MM.1S (cell line): Measurements from ENCODE around the gene NFATC3.

Experiments used
- DNase-seq: peaks from one replicate; pipeline ENCODE4 v3.0.0-alpha.2; 2015
- H2AFZ ChIP-seq: fragments of 300-600 bp; sonication (generic); 2 replicates; pipeline ENCODE4 v1.6.0; 2016; ENCODE audit warnings: antibody characterized with exemption, low read length
- H3F3A ChIP-seq: fragments of 300-600 bp; sonication (generic); 2 replicates; pipeline ENCODE4 v1.6.1; 2016; ENCODE audit warnings: mild to moderate bottlenecking, antibody characterized with exemption, low read length, moderate library complexity, mixed read lengths; ENCODE audit not compliant: insufficient read depth
- H3K27ac ChIP-seq: fragments of 300-600 bp; sonication (generic); 2 replicates; pipeline ENCODE4 v1.5.1; 2016; ENCODE audit warnings: mild to moderate bottlenecking, low read length
- H3K27me3 ChIP-seq: fragments of 300-600 bp; sonication (generic); replicated peaks from 2 replicates; pipeline ENCODE4 v1.6.0; 2016; ENCODE audit warnings: low read length; ENCODE audit not compliant: insufficient read depth
- H3K36me3 ChIP-seq: fragments of 300-600 bp; sonication (generic); replicated peaks from 2 replicates; pipeline ENCODE4 v1.6.1; 2016; ENCODE audit warnings: mild to moderate bottlenecking, low read length, mixed read lengths; ENCODE audit not compliant: insufficient read depth
- H3K4me1 ChIP-seq: fragments of 300-600 bp; sonication (generic); 2 replicates; pipeline ENCODE4 v1.6.1; 2016; ENCODE audit warnings: low read length, mixed read lengths
- H3K4me2 ChIP-seq: fragments of 300-600 bp; sonication (generic); 2 replicates; pipeline ENCODE4 v1.6.0; 2016; ENCODE audit warnings: low read depth, low read length
- H3K4me3 ChIP-seq: fragments of 300-600 bp; sonication (generic); 2 replicates; pipeline ENCODE4 v1.5.1; 2016; ENCODE audit warnings: low read length, mixed read lengths
- H3K79me2 ChIP-seq: fragments of 300-600 bp; sonication (generic); 2 replicates; pipeline ENCODE4 v1.6.1; 2016; ENCODE audit warnings: mixed run types, low read length, mixed read lengths
- H3K9ac ChIP-seq: fragments of 300-600 bp; sonication (generic); 2 replicates; pipeline ENCODE4 v1.6.1; 2016; ENCODE audit warnings: low read length, mixed read lengths
- H3K9me2 ChIP-seq: fragments of 300-600 bp; sonication (generic); replicated peaks from 2 replicates; pipeline ENCODE4 v1.6.1; 2016; ENCODE audit warnings: mild to moderate bottlenecking, low read length, mixed read lengths; ENCODE audit not compliant: insufficient read depth
- H3K9me3 ChIP-seq: fragments of 300-600 bp; sonication (generic); replicated peaks from 2 replicates; pipeline ENCODE4 v1.6.1; 2016; ENCODE audit warnings: mild to moderate bottlenecking, low read length, mixed read lengths; ENCODE audit not compliant: insufficient read depth
- H4K20me1 ChIP-seq: fragments of 300-600 bp; sonication (generic); 2 replicates; pipeline ENCODE4 v1.6.1; 2016; ENCODE audit warnings: mild to moderate bottlenecking, low read length, moderate library complexity, mixed read lengths; ENCODE audit not compliant: insufficient read depth
- EZH2 ChIP-seq: fragments of 300-600 bp; sonication (generic); optimal IDR thresholded peaks from 2 replicates; pipeline ENCODE3; 2017; ENCODE audit warnings: low read depth, mild to moderate bottlenecking, antibody characterized with exemption, low read length, mixed read lengths
- EZH2phosphoT487 ChIP-seq: fragments of 300-600 bp; sonication (generic); IDR thresholded peaks from 2 replicates; pipeline ENCODE4 v1.6.1; 2018; ENCODE audit warnings: antibody characterized with exemption, low read length
- TF ChIP-seq, protein P1 (sequence below): fragments of 300-600 bp; sonication (generic); IDR thresholded peaks from 2 replicates; pipeline ENCODE4 v1.5.1; 2016; ENCODE audit warnings: antibody characterized with exemption, low read length, mixed read lengths

The NFATC3 gene

DNA sequence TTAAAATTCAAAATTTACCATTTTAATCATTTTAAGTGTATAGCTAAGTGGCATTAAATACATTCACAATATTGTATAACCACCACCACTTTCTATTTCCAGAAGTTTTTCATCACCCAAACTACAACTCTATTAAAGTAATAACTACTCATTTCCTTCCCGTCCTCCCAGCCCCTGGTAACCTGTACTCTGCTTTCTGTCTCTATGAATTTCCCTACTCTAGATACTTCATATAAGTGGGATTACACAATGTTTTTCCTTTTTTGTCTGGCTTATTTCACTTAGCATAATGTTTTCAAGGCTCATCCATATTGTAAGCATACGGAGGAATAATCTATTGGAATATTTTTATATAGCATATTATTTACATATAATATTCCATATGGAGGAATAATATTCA, 121.1 kb downstream of the NFATC3 start:
- no peaks in the 10 kb centered on the region for H3K36me3 ChIP-seq
- H3K4me2 ChIP-seq: no peak overlapping the region
- H3F3A ChIP-seq: no peaks in the 10 kb centered on the region
- no peak overlapping the region for H2AFZ ChIP-seq
- no peak for DNase-seq
- H3K4me1 ChIP-seq: no peaks in the 10 kb centered on the region
- H3K4me3 ChIP-seq: no peak overlapping the region
- H3K27ac ChIP-seq: no peak overlapping the region
- no peaks in the 10 kb centered on the region for H3K27me3 ChIP-seq
- TF ChIP-seq EZH2phosphoT487 (no peak), EZH2 (no peak)
- TF ChIP-seq, protein P1, sequence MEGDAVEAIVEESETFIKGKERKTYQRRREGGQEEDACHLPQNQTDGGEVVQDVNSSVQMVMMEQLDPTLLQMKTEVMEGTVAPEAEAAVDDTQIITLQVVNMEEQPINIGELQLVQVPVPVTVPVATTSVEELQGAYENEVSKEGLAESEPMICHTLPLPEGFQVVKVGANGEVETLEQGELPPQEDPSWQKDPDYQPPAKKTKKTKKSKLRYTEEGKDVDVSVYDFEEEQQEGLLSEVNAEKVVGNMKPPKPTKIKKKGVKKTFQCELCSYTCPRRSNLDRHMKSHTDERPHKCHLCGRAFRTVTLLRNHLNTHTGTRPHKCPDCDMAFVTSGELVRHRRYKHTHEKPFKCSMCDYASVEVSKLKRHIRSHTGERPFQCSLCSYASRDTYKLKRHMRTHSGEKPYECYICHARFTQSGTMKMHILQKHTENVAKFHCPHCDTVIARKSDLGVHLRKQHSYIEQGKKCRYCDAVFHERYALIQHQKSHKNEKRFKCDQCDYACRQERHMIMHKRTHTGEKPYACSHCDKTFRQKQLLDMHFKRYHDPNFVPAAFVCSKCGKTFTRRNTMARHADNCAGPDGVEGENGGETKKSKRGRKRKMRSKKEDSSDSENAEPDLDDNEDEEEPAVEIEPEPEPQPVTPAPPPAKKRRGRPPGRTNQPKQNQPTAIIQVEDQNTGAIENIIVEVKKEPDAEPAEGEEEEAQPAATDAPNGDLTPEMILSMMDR: no peak
- no peaks in the 10 kb centered on the region for H3K9me2 ChIP-seq
- H4K20me1 ChIP-seq: no peaks in the 10 kb centered on the region
- no peak overlapping the region for H3K9ac ChIP-seq
- no peaks in the 10 kb centered on the region for H3K9me3 ChIP-seq
- H3K79me2 ChIP-seq: no peaks in the 10 kb centered on the region

DNA sequence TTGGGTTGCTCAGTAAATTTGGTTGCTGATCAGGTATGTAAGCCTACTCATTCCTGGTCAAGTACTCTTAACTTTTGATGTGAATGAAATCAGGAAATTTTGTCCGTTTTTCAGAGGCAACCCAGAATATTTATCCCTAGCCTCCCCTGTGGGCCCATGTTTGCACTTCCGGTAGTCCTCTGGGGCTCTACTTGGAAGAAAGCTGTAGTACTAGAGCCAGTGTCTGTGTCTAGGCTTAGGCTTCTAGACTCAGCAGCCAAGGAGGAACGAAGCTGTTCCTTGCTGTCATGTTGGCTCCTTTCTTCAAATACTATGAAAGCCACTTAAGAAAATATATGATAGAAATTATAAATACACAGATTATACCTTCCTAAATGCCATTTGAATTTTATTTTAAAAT, 129.6 kb downstream of the NFATC3 start:
- no peak overlapping the region for H3K27ac ChIP-seq
- H3K4me1 ChIP-seq: no peaks in the 10 kb centered on the region
- DNase-seq: no peak
- no peaks in the 10 kb centered on the region for H3K79me2 ChIP-seq
- no peaks in the 10 kb centered on the region for H3K9me2 ChIP-seq
- no peak overlapping the region for H2AFZ ChIP-seq
- TF ChIP-seq, protein P1: no peak
- TF ChIP-seq EZH2 (no peak), EZH2phosphoT487 (no peak)
- H4K20me1 ChIP-seq: no peaks in the 10 kb centered on the region
- no peaks in the 10 kb centered on the region for H3F3A ChIP-seq
- H3K27me3 ChIP-seq: no peaks in the 10 kb centered on the region
- no peaks in the 10 kb centered on the region for H3K9me3 ChIP-seq
- H3K4me3 ChIP-seq: no peak overlapping the region
- no peak overlapping the region for H3K4me2 ChIP-seq
- no peaks in the 10 kb centered on the region for H3K36me3 ChIP-seq
- no peak overlapping the region for H3K9ac ChIP-seq

DNA sequence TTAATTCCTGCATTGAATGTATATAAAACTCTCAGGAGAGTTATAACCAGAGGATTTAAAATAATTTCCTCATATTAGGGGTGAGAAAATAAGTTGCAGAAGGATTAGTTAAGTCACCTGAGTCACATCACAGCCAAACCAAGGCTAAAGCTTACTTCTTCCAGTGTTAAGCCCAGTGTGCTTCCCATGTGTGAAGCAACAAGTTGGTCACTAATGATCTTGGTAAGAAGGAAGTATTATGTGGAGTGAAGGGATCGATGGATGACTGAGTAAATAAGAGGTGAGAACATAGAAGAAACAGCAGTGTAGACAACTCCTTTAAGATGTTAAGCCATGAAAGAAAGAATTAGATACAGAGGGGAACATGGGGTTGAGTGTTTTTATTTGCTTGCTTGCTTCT, 130.1 kb downstream of the NFATC3 start:
- no peak overlapping the region for H3K4me2 ChIP-seq
- no peaks in the 10 kb centered on the region for H3K79me2 ChIP-seq
- H3K9ac ChIP-seq: no peak overlapping the region
- no peak overlapping the region for H2AFZ ChIP-seq
- no peaks in the 10 kb centered on the region for H3K36me3 ChIP-seq
- no peaks in the 10 kb centered on the region for H4K20me1 ChIP-seq
- H3K9me2 ChIP-seq: no peaks in the 10 kb centered on the region
- H3F3A ChIP-seq: no peaks in the 10 kb centered on the region
- no peaks in the 10 kb centered on the region for H3K27me3 ChIP-seq
- TF ChIP-seq EZH2 (no peak), EZH2phosphoT487 (no peak)
- TF ChIP-seq, protein P1: no peak
- H3K9me3 ChIP-seq: no peaks in the 10 kb centered on the region
- no peak overlapping the region for H3K4me3 ChIP-seq
- H3K27ac ChIP-seq: no peak overlapping the region
- DNase-seq: no peak
- no peaks in the 10 kb centered on the region for H3K4me1 ChIP-seq
